ENCODE measurements around the gene ADGRG3.

Gene ADGRG3

GRCh38 chr16:57730771-57731730, 62.9 kb downstream of the ADGRG3 start:
- no peak for TF ChIP-seq CTCF (IDR thresholded peaks at IDR 0.05)

- no peak for TF ChIP-seq CTCF (IDR thresholded peaks at IDR 0.05)
These were observed 63.9 kb downstream of the ADGRG3 start for GRCh38 chr16:57732037-57732436.

- no peak for TF ChIP-seq CTCF (IDR thresholded peaks at IDR 0.05)
These were observed 64.6 kb downstream of the ADGRG3 start for GRCh38 chr16:57732714-57733113.

- no peak for TF ChIP-seq CTCF (IDR thresholded peaks at IDR 0.05)
These were observed 66.3 kb downstream of the ADGRG3 start for GRCh38 chr16:57734308-57734924.

- no peak for TF ChIP-seq CTCF (IDR thresholded peaks at IDR 0.05)
These were observed 67.0 kb downstream of the ADGRG3 start for GRCh38 chr16:57734925-57735754.

- no peak for TF ChIP-seq CTCF (IDR thresholded peaks at IDR 0.05)
These were observed 67.8 kb downstream of the ADGRG3 start, which contains the start of gene KATNB1 for GRCh38 chr16:57735755-57736418. Gene KATNB1, plus strand, starts transcription at chr16:57735770. Its CDS starts 1,474 bp downstream, at chr16:57737244.

All from LNCAP (cell line).